GM21786 (cell line): ENCODE data around the gene TRAF3IP1.
"Not testable (repeated sequence)": the region's sequence is repeated elsewhere in the genome, so short reads cannot be mapped to it uniquely, and the experiment has no call there.

Experiments used
- ATAC-seq: cut with Tn5 transposase; IDR thresholded peaks from one replicate; pipeline ENCODE4 v1.9.1; 2021; ENCODE audit not compliant: unreplicated experiment

TRAF3IP1 gene

DNA sequence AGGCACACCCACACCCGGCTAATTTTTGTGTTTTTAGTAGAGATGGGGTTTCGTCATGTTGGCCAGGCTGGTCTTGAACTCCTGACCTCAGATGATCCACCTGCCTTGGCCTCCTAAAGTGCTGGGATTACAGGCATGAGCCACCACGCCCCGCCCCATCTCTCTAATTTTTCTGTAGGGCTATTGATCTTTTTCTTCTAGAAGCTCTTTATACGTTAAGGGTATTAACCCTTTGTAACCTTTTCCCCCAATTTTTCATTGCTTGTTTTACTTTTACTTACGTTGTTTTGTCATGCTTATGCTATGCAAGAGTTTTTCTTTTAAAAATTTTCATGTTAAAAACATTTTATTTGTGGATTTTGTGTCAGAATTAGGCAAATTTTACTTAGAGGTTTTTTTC is 121.9 kb downstream of the TRAF3IP1 start:
- not testable (repeated sequence) for ATAC-seq

DNA sequence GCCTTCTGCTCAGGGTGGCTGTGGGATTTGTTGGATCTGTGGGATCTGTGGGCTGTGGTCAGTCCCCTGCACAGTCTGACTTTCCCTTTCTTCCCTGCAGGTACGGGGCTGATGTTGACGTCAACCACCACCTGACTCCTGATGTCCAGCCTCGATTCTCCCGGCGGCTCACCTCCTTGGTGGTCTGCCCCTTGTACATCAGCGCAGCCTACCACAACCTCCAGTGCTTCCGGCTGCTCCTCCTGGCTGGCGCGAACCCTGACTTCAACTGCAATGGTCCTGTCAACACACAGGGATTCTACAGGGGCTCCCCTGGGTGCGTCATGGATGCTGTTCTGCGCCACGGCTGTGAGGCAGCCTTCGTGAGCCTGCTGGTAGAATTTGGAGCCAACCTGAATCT is 123.9 kb downstream of the TRAF3IP1 start:
- ATAC-seq = no peak

DNA sequence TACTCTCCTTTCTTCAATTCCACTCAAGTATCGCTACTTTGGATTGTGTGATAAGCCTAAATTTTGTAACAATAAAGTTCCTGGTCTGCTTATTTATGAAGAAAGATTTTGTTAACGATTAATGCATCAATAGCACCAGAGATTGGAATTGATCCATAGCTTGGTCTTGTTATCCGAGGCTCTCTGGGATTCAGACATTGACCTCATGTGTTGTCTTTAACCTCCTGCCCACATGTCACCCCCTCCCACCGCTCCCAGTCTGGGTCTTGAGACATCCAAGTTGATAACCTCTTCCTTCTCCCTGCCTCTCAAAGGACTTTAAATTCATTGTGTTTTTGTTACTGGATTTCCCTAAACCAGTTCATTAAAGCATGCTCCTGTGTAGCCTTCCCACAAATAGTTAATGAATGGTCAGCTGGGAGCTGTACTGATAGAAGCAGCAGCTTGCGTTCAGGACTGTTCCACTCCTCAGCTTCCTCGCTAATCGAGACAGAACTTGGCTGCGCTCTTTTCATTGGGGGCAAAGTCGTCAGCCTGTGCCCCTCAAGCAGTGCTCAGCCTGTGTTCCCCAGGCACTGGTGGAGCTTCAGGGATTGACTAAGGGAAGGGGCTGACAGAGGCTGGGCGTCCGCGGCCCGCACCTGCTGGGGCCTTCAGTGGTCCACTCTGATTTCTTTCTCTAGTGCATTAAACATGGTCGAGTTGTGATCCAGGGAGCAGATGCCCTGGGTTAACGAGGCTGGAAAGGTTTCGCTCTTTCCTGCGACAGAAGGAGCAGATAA is 125.3 kb downstream of the TRAF3IP1 start:
- ATAC-seq = no peak

DNA sequence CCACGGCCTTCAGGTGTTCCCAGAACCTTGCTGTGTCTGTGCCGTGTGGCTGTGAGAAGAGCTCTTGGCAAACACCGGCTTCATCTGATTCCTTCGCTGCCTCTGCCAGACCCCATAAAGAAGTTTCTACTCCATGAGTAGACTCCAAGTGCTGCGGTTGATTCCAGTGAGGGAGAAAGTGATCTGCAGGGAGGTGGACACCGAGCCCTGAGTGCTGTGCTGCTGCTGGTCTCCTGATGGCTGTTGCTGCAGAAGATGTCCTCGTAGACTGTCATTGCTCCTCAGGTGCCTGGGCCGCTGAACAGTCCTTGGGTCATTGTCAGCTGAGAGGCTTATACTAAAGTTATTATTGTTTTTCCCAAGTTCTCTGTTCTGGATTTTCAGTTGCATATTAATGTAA is 126.1 kb downstream of the TRAF3IP1 start:
- no peak for ATAC-seq

DNA sequence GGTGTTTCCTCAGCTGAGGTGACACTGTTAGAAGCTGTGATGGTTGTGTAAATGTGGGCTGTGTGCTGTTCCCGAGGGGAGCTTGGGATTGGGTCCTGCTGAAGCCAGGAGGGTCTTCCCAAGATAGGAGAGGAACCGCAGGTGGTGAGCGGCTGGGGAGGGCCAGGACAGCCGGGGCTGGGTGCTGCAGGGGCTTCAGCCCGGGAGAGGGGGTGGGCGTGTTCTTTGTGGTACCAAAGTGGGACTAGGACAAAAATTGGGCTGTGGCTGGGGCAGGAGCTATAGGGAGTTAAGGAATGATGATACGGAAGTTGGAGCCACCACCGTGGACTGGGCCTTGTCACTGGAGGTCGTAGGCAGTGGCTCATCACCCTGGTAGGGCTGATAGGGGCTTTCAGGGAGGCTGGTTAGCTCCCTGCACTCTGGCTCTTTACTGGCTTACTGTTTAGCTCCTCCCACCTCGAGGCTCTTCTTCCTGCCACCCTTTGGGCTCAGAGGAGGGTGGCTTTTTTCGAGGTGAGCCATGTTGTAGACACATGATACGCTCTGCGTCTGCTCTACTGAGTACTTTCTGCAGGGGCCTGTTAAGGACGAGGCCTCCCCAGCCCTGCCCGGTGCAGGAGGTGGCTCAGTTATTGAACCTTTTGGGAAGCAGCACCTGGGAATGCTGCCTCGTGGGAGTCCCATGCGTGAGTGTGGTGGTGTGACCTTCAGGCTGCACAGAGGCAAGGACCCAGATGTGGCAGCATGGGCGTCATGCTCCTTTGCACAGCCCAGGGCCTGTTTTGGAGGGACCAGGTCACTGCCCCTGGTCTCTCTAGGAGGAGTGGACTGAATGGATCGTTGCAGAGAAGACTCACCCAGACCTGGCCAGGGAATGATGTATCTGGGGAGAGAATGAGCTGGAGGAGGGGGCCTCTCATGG is 128.0 kb downstream of the TRAF3IP1 start:
- ATAC-seq = no peak

DNA sequence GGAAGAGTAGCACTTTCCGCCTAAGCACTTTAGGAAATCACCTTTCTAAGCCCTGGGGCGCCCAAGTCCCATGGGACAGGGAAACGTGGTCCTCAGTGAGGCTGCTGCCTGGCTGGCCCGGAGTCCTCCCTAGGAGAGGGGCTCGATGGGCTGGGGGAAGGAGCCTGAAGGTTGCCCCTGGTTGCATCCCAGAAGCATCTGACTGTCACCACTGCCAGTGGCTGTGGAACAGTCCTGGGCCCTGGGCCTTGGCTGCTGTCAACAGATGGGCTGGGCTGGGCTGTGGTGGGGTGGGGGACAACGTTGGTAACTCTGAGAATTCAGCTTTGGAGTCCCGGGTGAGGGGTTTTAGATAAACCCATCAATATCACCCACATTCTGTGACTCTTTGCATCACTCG is 128.9 kb downstream of the TRAF3IP1 start:
- no peak for ATAC-seq

DNA sequence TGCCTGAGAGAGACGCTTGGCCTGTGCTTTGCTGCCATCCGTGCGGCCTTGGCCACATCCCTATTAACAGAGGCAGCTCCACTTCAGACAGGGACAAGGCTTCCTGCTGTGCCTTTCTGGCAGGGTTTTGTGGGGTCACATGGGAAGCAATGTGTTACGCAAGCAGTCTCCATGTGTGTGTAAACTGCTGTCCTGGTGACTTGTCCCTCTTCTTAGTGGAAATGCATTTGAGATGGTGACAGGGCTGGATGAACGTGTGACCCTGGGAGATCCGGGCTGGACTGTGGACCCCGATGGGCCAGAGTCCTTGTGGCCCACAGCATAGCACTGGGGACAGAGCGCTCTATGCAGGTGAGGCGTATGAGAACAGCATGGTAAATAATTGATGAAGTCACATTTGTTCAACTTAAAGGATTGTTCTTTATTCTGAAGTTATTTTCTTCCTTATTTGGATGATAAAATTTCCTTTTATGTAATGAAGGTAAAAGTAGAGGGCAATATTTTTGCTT is 129.6 kb downstream of the TRAF3IP1 start:
- no peak for ATAC-seq

DNA sequence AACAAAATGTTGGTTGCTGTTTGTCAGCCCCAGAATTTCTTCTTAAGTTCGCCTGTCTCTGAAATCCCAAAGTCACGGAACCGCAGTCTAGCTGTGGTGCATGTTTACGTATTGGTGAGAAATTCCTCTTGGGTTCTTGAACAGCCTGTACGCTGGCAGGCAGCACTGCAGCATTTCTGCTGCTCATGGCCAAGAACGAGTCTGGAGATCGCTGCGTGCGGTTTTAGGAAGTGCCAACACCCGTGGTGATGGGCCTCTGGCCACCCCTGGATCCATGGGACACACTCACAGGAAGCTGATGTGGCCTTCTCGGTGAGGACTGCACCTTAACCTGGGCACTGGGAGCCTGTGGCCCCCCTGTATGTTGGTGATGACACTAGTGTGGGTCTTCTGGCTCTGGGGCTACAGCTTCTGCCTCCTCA is 130.1 kb downstream of the TRAF3IP1 start:
- no peak for ATAC-seq
